RWPE1 (cell line): ENCODE data around the gene ZBTB7C.

Experiments
- CTCF ChIA-PET: fragments of 350-600 bp; sonication (Branson Sonifier 250); formaldehyde crosslinking; extraction: SDS; loops from one replicate; lab custom pipeline; 2021; lab: Yijun Ruan, JAX
- POLR2A ChIA-PET: fragments of 400-600 bp; formaldehyde crosslinking; extraction: SDS; loops from one replicate; lab custom pipeline; 2020; ENCODE audit warnings: antibody characterized with exemption; ENCODE audit not compliant: low non-redundant PET; lab: Yijun Ruan, JAX
- DNase-seq: peaks from one replicate; pipeline ENCODE4 v3.0.0; 2012; ENCODE audit warnings: low spot score
- H3K27ac ChIP-seq: fragments of 450-650 bp; 2 replicates; pipeline ENCODE4 v1.5.1; 2017
- CTCF ChIP-seq: fragments of 450-650 bp; conservative IDR thresholded peaks from 2 replicates; pipeline ENCODE4 v1.5.1; 2017; ENCODE audit warnings: low read depth, mild to moderate bottlenecking

Gene ZBTB7C

GRCh38 chr18:48355276-48356115 is 53.7 kb downstream of the ZBTB7C start:
- TF ChIP-seq CTCF, result no peak
- DNase-seq, result peak; percentile 4
- CTCF ChIA-PET, result no interaction called here
- POLR2A ChIA-PET, result no interaction called here
- no peak overlapping the region for H3K27ac ChIP-seq

GRCh38 chr18:48354746-48355260 is 54.4 kb downstream of the ZBTB7C start:
- H3K27ac ChIP-seq, result no peak overlapping the region
- no peak for TF ChIP-seq CTCF
- ChIA-PET CTCF (no interaction called here), POLR2A (no interaction called here)
- DNase-seq, result no peak

GRCh38 chr18:48352051-48352755 is 57.0 kb downstream of the ZBTB7C start:
- no peak for TF ChIP-seq CTCF
- ChIA-PET CTCF (no interaction called here), POLR2A (no interaction called here)
- H3K27ac ChIP-seq, result no peak overlapping the region
- no peak for DNase-seq

- ChIA-PET POLR2A (no interaction called here), CTCF (no interaction called here)
- H3K27ac ChIP-seq, result no peak overlapping the region
- no peak for DNase-seq
- TF ChIP-seq CTCF, result no peak
These were observed 57.8 kb downstream of the ZBTB7C start for GRCh38 chr18:48351216-48352050.

GRCh38 chr18:48348739-48349138 is 60.4 kb downstream of the ZBTB7C start:
- CTCF ChIA-PET, result no interaction called here
- DNase-seq, result no peak
- POLR2A ChIA-PET, result no interaction called here

More at GRCh38 chr18:48348739-48349138, 60.4 kb downstream of the ZBTB7C start:
- no peak overlapping the region for H3K27ac ChIP-seq
- no peak for TF ChIP-seq CTCF
